ENCODE results near the gene HTD2. TPM values are rescaled to one million over a fixed set of nuclear protein-coding genes. Genes with fewer than 3 reads are reported as not detected.

HTD2 gene
- total RNA-seq, 1 experiment from 2014 or later, result 18.2 TPM

Other genes with a start within 250 kb of the HTD2 start
- not detected in 2 replicates for gene DNASE1L3, start 95.5 kb upstream of the HTD2 start, total RNA-seq (2014; rRNA removed; shearing (Covaris generic))
- gene ABHD6, start 68.7 kb upstream of the HTD2 start, total RNA-seq (2014; rRNA removed; shearing (Covaris generic)), result 6.2 and 7.0 TPM in 2 replicates
- gene RPP14, start 275 bp upstream of the HTD2 start, total RNA-seq (2014; rRNA removed; shearing (Covaris generic)), result 13.0 and 22.0 TPM in 2 replicates
- gene PXK, start 26.4 kb downstream of the HTD2 start, total RNA-seq (2014; rRNA removed; shearing (Covaris generic)), result 12.9 and 14.0 TPM in 2 replicates
- 206 and 219 TPM in 2 replicates for gene PDHB, start 127.3 kb downstream of the HTD2 start, total RNA-seq (2014; rRNA removed; shearing (Covaris generic))
- 22.9 and 24.7 TPM in 2 replicates for gene KCTD6, start 185.6 kb downstream of the HTD2 start, total RNA-seq (2014; rRNA removed; shearing (Covaris generic))
- gene ACOX2, start 230.7 kb downstream of the HTD2 start, total RNA-seq (2014; rRNA removed; shearing (Covaris generic)), result 2.9 and 4.2 TPM in 2 replicates

All from H7 (cell line).